Measurements from ENCODE around the gene AGPAT2. TPM values are rescaled to one million over a fixed set of nuclear protein-coding genes. Genes with fewer than 3 reads are reported as not detected.
A peak's percentile ranks its signal among the peaks of the same experiment; 100 is the strongest.

The AGPAT2 gene
- total RNA-seq, 1 donor from 2014 or later: 19.0 TPM

- Mint-ChIP-seq H3K4me3 (peak overlapping the region; percentile 86), H3K9me3 (no peaks in the 10 kb centered on the region), H3K27ac (ENCODE audit: unreplicated experiment) (no peak overlapping the region), H3K36me3 (ENCODE audit: low read depth) (peaks cover 14% of the 10 kb centered on the region), H3K27me3 (ENCODE audit: low read depth) (peaks cover 17% of the 10 kb centered on the region), H3K4me1 (peaks cover 25% of the 10 kb centered on the region)
- no peak for TF ChIP-seq CTCF (conservative IDR thresholded peaks at IDR 0.05)
- DNase-seq (ENCODE audit: low read depth, low spot score): no peak
These were observed 42.7 kb upstream of the AGPAT2 start for GRCh38 chr9:136729926-136730325.

GRCh38 chr9:136729144-136729543 is 41.9 kb upstream of the AGPAT2 start:
- no peaks in the 10 kb centered on the region for H3K9me3 Mint-ChIP-seq
- peak overlapping the region; percentile 86 for H3K4me3 Mint-ChIP-seq
- H3K4me1 Mint-ChIP-seq: peaks cover 29% of the 10 kb centered on the region
- H3K36me3 Mint-ChIP-seq (ENCODE audit: low read depth): peaks cover 14% of the 10 kb centered on the region
- no peak for TF ChIP-seq CTCF (conservative IDR thresholded peaks at IDR 0.05)
- peaks cover 16% of the 10 kb centered on the region for H3K27me3 Mint-ChIP-seq (ENCODE audit: low read depth)
- no peak overlapping the region for H3K27ac Mint-ChIP-seq (ENCODE audit: unreplicated experiment)
- DNase-seq (ENCODE audit: low read depth, low spot score): no peak

- no peaks in the 10 kb centered on the region for H3K9me3 Mint-ChIP-seq
- H3K27me3 Mint-ChIP-seq (ENCODE audit: low read depth): peaks cover 15% of the 10 kb centered on the region
- peaks cover 19% of the 10 kb centered on the region for H3K36me3 Mint-ChIP-seq (ENCODE audit: low read depth)
- no peak for TF ChIP-seq CTCF (conservative IDR thresholded peaks at IDR 0.05)
- DNase-seq (ENCODE audit: low read depth, low spot score): no peak
- H3K4me3 Mint-ChIP-seq: peak overlapping the region; percentile 86
- H3K4me1 Mint-ChIP-seq: peaks cover 35% of the 10 kb centered on the region
- H3K27ac Mint-ChIP-seq (ENCODE audit: unreplicated experiment): no peak overlapping the region
These were observed 41.4 kb upstream of the AGPAT2 start for GRCh38 chr9:136728548-136729123.

GRCh38 chr9:136728080-136728547 is 40.9 kb upstream of the AGPAT2 start:
- Mint-ChIP-seq H3K9me3 (no peaks in the 10 kb centered on the region), H3K4me3 (peak overlapping the region; percentile 59), H3K27me3 (ENCODE audit: low read depth) (peaks cover 15% of the 10 kb centered on the region), H3K36me3 (ENCODE audit: low read depth) (peaks cover 20% of the 10 kb centered on the region), H3K4me1 (peaks cover 35% of the 10 kb centered on the region), H3K27ac (ENCODE audit: unreplicated experiment) (no peak overlapping the region)
- DNase-seq (ENCODE audit: low read depth, low spot score): peak; percentile 93
- TF ChIP-seq CTCF (conservative IDR thresholded peaks at IDR 0.05): peak; percentile 90

- Mint-ChIP-seq H3K27me3 (ENCODE audit: low read depth) (peaks cover 15% of the 10 kb centered on the region), H3K9me3 (no peaks in the 10 kb centered on the region), H3K27ac (ENCODE audit: unreplicated experiment) (peak overlapping the region; percentile 36), H3K36me3 (ENCODE audit: low read depth) (peaks cover 20% of the 10 kb centered on the region), H3K4me3 (peak overlapping the region; percentile 98), H3K4me1 (peaks cover 35% of the 10 kb centered on the region)
- DNase-seq (ENCODE audit: low read depth, low spot score): no peak
- peak; percentile 61 for TF ChIP-seq CTCF (conservative IDR thresholded peaks at IDR 0.05)
These were observed 39.5 kb upstream of the AGPAT2 start for GRCh38 chr9:136726631-136727191.

All from neural crest cell (in vitro differentiated cells).